Ectodermal cell (in vitro differentiated cells): ENCODE measurements around the gene EREG. TPM values are rescaled to one million over a fixed set of nuclear protein-coding genes. Genes with fewer than 3 reads are reported as not detected.

Source experiments
- H3K27ac ChIP-seq: 2 replicates; pipeline ENCODE4 v1.7.0; 2013; ENCODE audit warnings: mild to moderate bottlenecking, low read depth, low read length; ENCODE audit not compliant: insufficient read depth, poor library complexity, severe bottlenecking
- H3K27me3 ChIP-seq: 2 replicates; pipeline ENCODE4 v1.7.0; 2013; ENCODE audit warnings: mild to moderate bottlenecking, low read length; ENCODE audit not compliant: insufficient read depth, control insufficient read depth, poor library complexity, severe bottlenecking
- H3K36me3 ChIP-seq: one replicate; pipeline ENCODE4 v1.7.0; 2013; ENCODE audit warnings: low read length; ENCODE audit not compliant: control insufficient read depth, insufficient read depth
- H3K4me1 ChIP-seq: one replicate; pipeline ENCODE4 v1.7.0; 2013; ENCODE audit warnings: low read length; ENCODE audit not compliant: control insufficient read depth, insufficient read depth
- H3K4me3 ChIP-seq: 2 replicates; pipeline ENCODE4 v1.7.0; 2013; ENCODE audit warnings: low read depth, low read length, control low read depth; ENCODE audit not compliant: insufficient read depth
- H3K9me3 ChIP-seq: 2 replicates; pipeline ENCODE4 v1.7.0; 2013; ENCODE audit warnings: mild to moderate bottlenecking, low read length, moderate library complexity; ENCODE audit not compliant: control insufficient read depth
- WGBS, 2 experiments: methylation state at CpG; one replicate each; pipeline ENCODE4 v1.1.7; 2013; ENCODE audit warnings: missing lambda C conversion rate in 2 of 2; 5-methylcytosine and 5-hydroxymethylcytosine counted together
- polyA plus RNA-seq, 4 experiments: library from polyadenylated mRNA; stranded (reverse); fragments of 50-300 nt; gene quantifications; one replicate each; pipeline ENCODE4 v1.2.3, GENCODE V29; 2013

EREG gene
- polyA plus RNA-seq (2013, experiment 1 of 4) = not detected
- polyA plus RNA-seq (2013, experiment 2 of 4) = not detected
- not detected for polyA plus RNA-seq (2013, experiment 3 of 4)
- polyA plus RNA-seq (2013, experiment 4 of 4) = not detected

GRCh38 chr4:74364652-74365491 is at the start of gene EREG:
Gene EREG (plus strand): TSS chr4:74365145. CDS start chr4:74365309, 164 bp downstream.
- 1% methylated on average over 40 of the region's 40 CpGs for WGBS, 2 experiments
- Histone ChIP-seq H3K27me3 (peaks cover 39% of the 10 kb centered on the region), H3K4me1 (no peaks in the 10 kb centered on the region), H3K9me3 (no peaks in the 10 kb centered on the region), H3K4me3 (peak within 1 kb of the TSS; percentile 31), H3K36me3 (no peaks in the 10 kb centered on the region), H3K27ac (no peak within 1 kb of the TSS)

GRCh38 chr4:74315376-74315775 is 49.6 kb upstream of the EREG start:
- 94% methylated on average over 5 of the region's 5 CpGs for WGBS, 2 experiments
- no peak overlapping the region for H3K27ac ChIP-seq

GRCh38 chr4:74316397-74316796 is 48.5 kb upstream of the EREG start:
- Histone ChIP-seq H3K36me3 (no peaks in the 10 kb centered on the region), H3K27ac (no peak overlapping the region)
- WGBS, 2 experiments = 58 to 81% methylated on average over 2 of the region's 2 CpGs

More at GRCh38 chr4:74315376-74315775, 49.6 kb upstream of the EREG start:
- no peaks in the 10 kb centered on the region for H3K27me3 ChIP-seq
- no peaks in the 10 kb centered on the region for H3K4me1 ChIP-seq
- H3K36me3 ChIP-seq = no peaks in the 10 kb centered on the region
- no peak overlapping the region for H3K4me3 ChIP-seq
- no peaks in the 10 kb centered on the region for H3K9me3 ChIP-seq

GRCh38 chr4:74317616-74318246 is 47.2 kb upstream of the EREG start:
- no peak overlapping the region for H3K27ac ChIP-seq
- H3K4me1 ChIP-seq = no peaks in the 10 kb centered on the region
- WGBS, 2 experiments = 98 to 100% methylated on average over 1 to 3 of the region's 3 CpGs
- H3K4me3 ChIP-seq = no peak overlapping the region
- no peaks in the 10 kb centered on the region for H3K9me3 ChIP-seq
- no peaks in the 10 kb centered on the region for H3K27me3 ChIP-seq
- H3K36me3 ChIP-seq = no peaks in the 10 kb centered on the region

More at GRCh38 chr4:74316397-74316796, 48.5 kb upstream of the EREG start:
- no peaks in the 10 kb centered on the region for H3K27me3 ChIP-seq
- no peaks in the 10 kb centered on the region for H3K4me1 ChIP-seq
- no peak overlapping the region for H3K4me3 ChIP-seq
- H3K9me3 ChIP-seq = no peaks in the 10 kb centered on the region

- Histone ChIP-seq H3K27me3 (no peaks in the 10 kb centered on the region), H3K27ac (no peak overlapping the region), H3K36me3 (no peaks in the 10 kb centered on the region), H3K4me3 (no peak overlapping the region), H3K9me3 (no peaks in the 10 kb centered on the region), H3K4me1 (no peaks in the 10 kb centered on the region)
- 95 to 100% methylated on average over 1 to 2 of the region's 2 CpGs for WGBS, 2 experiments
These were observed 46.7 kb upstream of the EREG start for GRCh38 chr4:74318276-74318675.

- H3K27me3 ChIP-seq = no peaks in the 10 kb centered on the region
- no peaks in the 10 kb centered on the region for H3K36me3 ChIP-seq
- H3K27ac ChIP-seq = no peak overlapping the region
- H3K9me3 ChIP-seq = no peaks in the 10 kb centered on the region
- 96 to 97% methylated on average over 6 of the region's 6 CpGs for WGBS, 2 experiments
- H3K4me3 ChIP-seq = no peak overlapping the region
- no peaks in the 10 kb centered on the region for H3K4me1 ChIP-seq
These were observed 45.5 kb upstream of the EREG start for GRCh38 chr4:74319470-74319869.

GRCh38 chr4:74320559-74321118 is 44.3 kb upstream of the EREG start:
- Histone ChIP-seq H3K9me3 (no peaks in the 10 kb centered on the region), H3K27me3 (no peaks in the 10 kb centered on the region), H3K4me1 (no peaks in the 10 kb centered on the region), H3K36me3 (no peaks in the 10 kb centered on the region), H3K27ac (no peak overlapping the region), H3K4me3 (no peak overlapping the region)
- 44% methylated on average over 4 of the region's 4 CpGs for WGBS, 2 experiments

- Histone ChIP-seq H3K27me3 (no peaks in the 10 kb centered on the region), H3K4me1 (no peaks in the 10 kb centered on the region), H3K27ac (no peak overlapping the region), H3K9me3 (no peaks in the 10 kb centered on the region), H3K36me3 (no peaks in the 10 kb centered on the region), H3K4me3 (no peak overlapping the region)
- 93 to 94% methylated on average over 2 to 3 of the region's 3 CpGs for WGBS, 2 experiments
These were observed 42.6 kb upstream of the EREG start for GRCh38 chr4:74322301-74322700.

GRCh38 chr4:74323663-74324062 is 41.3 kb upstream of the EREG start:
- WGBS, 2 experiments = 88 to 91% methylated on average over 4 of the region's 4 CpGs
- no peak overlapping the region for H3K27ac ChIP-seq
- H3K36me3 ChIP-seq = no peaks in the 10 kb centered on the region
- no peak overlapping the region for H3K4me3 ChIP-seq
- no peaks in the 10 kb centered on the region for H3K9me3 ChIP-seq
- no peaks in the 10 kb centered on the region for H3K27me3 ChIP-seq
- no peaks in the 10 kb centered on the region for H3K4me1 ChIP-seq

GRCh38 chr4:74324262-74324661 is 40.7 kb upstream of the EREG start:
- Histone ChIP-seq H3K9me3 (no peaks in the 10 kb centered on the region), H3K27me3 (no peaks in the 10 kb centered on the region), H3K27ac (no peak overlapping the region), H3K36me3 (no peaks in the 10 kb centered on the region), H3K4me1 (no peaks in the 10 kb centered on the region), H3K4me3 (no peak overlapping the region)
- WGBS, 2 experiments = 88 to 92% methylated on average over 3 of the region's 3 CpGs
